Ovary (tissue), 9 donors: ENCODE results near the gene MKLN1. TPM values are rescaled to one million over a fixed set of nuclear protein-coding genes. Genes with fewer than 3 reads are reported as not detected.

Experiments used
- DNase-seq, 5 donors: peaks; one replicate each; pipeline ENCODE4 v3.0.0-alpha.2; 2019 to 2020
- H3K27ac ChIP-seq, 2 donors: fragments of 200-600 bp; one replicate each; pipeline versions ENCODE4 v1.5.1 to v1.8.0; 2019 to 2022
- H3K27me3 ChIP-seq: fragments of 200-600 bp; one replicate; pipeline ENCODE4 v1.8.0; 2022
- H3K36me3 ChIP-seq: fragments of 200-600 bp; sonication (generic); one replicate; pipeline ENCODE4 v1.5.1; 2019
- H3K4me1 ChIP-seq: one replicate; pipeline ENCODE4 v1.8.1; 2013; ENCODE audit warnings: mild to moderate bottlenecking, moderate library complexity; ENCODE audit not compliant: insufficient read depth
- H3K4me3 ChIP-seq: fragments of 200-600 bp; sonication (generic); one replicate; pipeline ENCODE4 v1.5.1; 2017
- H3K9me3 ChIP-seq, 2 donors: fragments of 200-600 bp in 1 of 2; sonication (generic) in 1 of 2; one replicate each; pipeline versions ENCODE4 v1.5.1 to v1.8.1; 2013 to 2019; ENCODE audit warnings: mild to moderate bottlenecking in 1 of 2, moderate library complexity in 1 of 2
- EP300 ChIP-seq: sonication (generic); formaldehyde crosslinking; IDR thresholded peaks from one replicate; pipeline ENCODE4 v1.6.1; 2017; ENCODE audit warnings: antibody characterized with exemption
- POLR2A ChIP-seq: fragments of 450-650 bp; IDR thresholded peaks from one replicate; pipeline ENCODE4 v1.6.1; 2017; ENCODE audit warnings: antibody characterized with exemption, mild to moderate bottlenecking, moderate library complexity
- WGBS, 3 donors: extraction: QIAGEN DNeasy Blood & Tissue Kit in 1 of 3; methylation state at CpG; one replicate each; pipeline versions ENCODE4 v1.1.5 to v1.1.7; 2013 to 2017; 5-methylcytosine and 5-hydroxymethylcytosine counted together
- intact Hi-C, 4 donors: fragments of 100-400 bp; cut with DNase I; formaldehyde crosslinking; loops; one replicate each; pipeline versions ENCODE4 v1.11.0 to v1.15.1; 2022 to 2023
- polyA plus RNA-seq, 2 donors: library from polyadenylated mRNA; stranded (reverse); fragments of 200-250 nt in 1 of 2; fragments of 350-450 nt in 1 of 2; fragmentation: Illumina TruSeq in 1 of 2; extraction: RNeasy Lipid Tissue Mini Kit (QIAGEN cat#74804) in 1 of 2; gene quantifications; one replicate each; pipeline ENCODE4 v1.2.3, GENCODE V29; 2013 to 2014
- total RNA-seq, 7 donors: library from RNA; depleted of rRNA in 2 of 7; stranded (reverse); fragments of >200 nt in 2 of 7; fragmentation: NEBNext Ultra II Directional in 3 of 7; extraction: Animal tissue kit (Norgen Biotek cat#: 25700) in 3 of 7; gene quantifications; one replicate each; pipeline versions ENCODE4 v1.1.0 to v1.2.4, GENCODE V29; 2016 to 2023
- TF ChIP-seq, protein P1 (sequence below), 3 donors: fragments of 450-650 bp in 2 of 3; fragments of 200-600 bp in 1 of 3; IDR thresholded peaks; one replicate each; pipeline versions ENCODE4 v1.5.1 to v1.8.0; 2016 to 2022; ENCODE audit warnings: antibody characterized with exemption in 3 of 3, mild to moderate bottlenecking in 1 of 3
- donor health status: DM: no; HTN: no; CAD: no; lungs with moderate emphysema.
- donor health status: DM: no; HTN: no; CAD: no.
- donor health status: Bipolar disorder and iron deficiency.
- donor health status: DM: yes; HTN: yes; CAD: no.
- donor health status: DM: no; HTN: no; CAD: no.
- donor health status: DM: yes; HTN: yes; CAD: no.

MKLN1 gene
- total and polyA plus RNA-seq, 9 donors: 12.7 to 87.1 (median 53.8) TPM

DNA sequence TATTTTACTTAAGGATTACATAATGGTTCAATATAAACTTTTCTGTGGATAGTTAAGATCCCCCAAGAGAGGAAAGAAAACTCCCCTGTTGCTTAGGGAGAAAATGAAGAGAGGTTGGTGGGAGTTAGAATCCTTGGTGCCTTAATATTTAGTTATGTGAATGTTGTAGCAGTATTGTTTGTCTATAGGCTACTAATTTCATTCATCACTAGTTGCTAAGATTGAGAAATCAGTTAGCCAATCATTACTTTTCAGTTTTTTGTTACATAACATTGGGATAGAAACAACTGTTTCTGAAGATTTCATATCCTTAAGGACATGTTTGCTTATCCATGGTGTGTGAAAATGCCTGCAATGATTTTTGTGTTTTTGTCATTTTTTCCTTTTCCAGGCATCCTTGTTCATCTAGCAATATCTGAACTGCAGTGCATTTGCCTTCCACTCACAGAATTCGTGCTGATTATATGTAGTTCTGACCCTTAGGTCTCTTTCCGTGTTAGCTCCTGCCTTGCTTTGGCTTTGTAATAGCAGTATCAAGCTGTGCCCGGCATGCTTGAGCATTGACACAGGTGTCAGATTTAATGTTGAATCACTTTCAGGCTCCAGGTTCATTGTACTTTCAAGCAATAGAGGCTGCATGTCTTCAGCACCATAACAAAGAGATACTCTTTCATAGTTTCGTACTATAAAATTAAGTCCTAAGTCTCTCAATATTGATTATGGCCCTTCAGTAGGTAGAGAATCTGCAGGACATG lies 143.8 kb downstream of the MKLN1 start:
- intact Hi-C loops: no loop called here
- TF ChIP-seq, protein P1, sequence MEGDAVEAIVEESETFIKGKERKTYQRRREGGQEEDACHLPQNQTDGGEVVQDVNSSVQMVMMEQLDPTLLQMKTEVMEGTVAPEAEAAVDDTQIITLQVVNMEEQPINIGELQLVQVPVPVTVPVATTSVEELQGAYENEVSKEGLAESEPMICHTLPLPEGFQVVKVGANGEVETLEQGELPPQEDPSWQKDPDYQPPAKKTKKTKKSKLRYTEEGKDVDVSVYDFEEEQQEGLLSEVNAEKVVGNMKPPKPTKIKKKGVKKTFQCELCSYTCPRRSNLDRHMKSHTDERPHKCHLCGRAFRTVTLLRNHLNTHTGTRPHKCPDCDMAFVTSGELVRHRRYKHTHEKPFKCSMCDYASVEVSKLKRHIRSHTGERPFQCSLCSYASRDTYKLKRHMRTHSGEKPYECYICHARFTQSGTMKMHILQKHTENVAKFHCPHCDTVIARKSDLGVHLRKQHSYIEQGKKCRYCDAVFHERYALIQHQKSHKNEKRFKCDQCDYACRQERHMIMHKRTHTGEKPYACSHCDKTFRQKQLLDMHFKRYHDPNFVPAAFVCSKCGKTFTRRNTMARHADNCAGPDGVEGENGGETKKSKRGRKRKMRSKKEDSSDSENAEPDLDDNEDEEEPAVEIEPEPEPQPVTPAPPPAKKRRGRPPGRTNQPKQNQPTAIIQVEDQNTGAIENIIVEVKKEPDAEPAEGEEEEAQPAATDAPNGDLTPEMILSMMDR (IDR thresholded peaks at IDR 0.05): no peak
- TF ChIP-seq EP300 (no peak), POLR2A (no peak)
- Histone ChIP-seq H3K4me3 (no peak overlapping the region), H3K27me3 (no peaks in the 10 kb centered on the region), H3K4me1 (peaks cover 3% of the 10 kb centered on the region), H3K9me3 (no peaks in the 10 kb centered on the region), H3K27ac (peak overlapping the region in 1 of 2 donors; percentile 21), H3K36me3 (no peaks in the 10 kb centered on the region)
- no peak for DNase-seq
- WGBS, 3 donors: 37 to 40% (median 38%) methylated on average over 4 of the region's 4 CpGs

DNA sequence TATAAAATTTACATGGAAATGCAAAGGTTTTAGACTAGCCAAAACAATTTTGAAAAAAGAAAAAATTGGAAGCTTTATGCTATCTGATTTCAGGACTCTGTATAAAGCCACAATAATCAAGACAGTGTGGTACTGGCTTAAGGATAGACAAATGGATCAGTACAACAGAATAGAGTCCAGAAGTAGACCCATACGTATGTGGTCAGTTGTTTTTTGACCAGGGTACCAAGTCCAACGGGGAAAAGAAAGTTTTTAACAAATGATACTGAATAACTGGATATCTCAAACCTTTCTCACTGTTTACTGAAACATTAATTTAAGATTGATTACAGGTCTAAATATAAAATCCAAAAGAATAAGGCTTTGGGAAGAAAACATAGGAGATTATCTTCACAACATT lies 149.1 kb downstream of the MKLN1 start:
- DNase-seq: no peak
- Histone ChIP-seq H3K27ac (no peak overlapping the region), H3K36me3 (no peaks in the 10 kb centered on the region), H3K4me3 (no peak overlapping the region), H3K9me3 (no peaks in the 10 kb centered on the region), H3K27me3 (no peaks in the 10 kb centered on the region), H3K4me1 (peaks cover 3% of the 10 kb centered on the region)
- TF ChIP-seq EP300: no peak
- TF ChIP-seq, protein P1 (IDR thresholded peaks at IDR 0.05): no peak
- TF ChIP-seq POLR2A: no peak
- 83 to 89% (median 89%) methylated on average over 2 of the region's 2 CpGs for WGBS, 3 donors
- intact Hi-C loops: no loop called here

DNA sequence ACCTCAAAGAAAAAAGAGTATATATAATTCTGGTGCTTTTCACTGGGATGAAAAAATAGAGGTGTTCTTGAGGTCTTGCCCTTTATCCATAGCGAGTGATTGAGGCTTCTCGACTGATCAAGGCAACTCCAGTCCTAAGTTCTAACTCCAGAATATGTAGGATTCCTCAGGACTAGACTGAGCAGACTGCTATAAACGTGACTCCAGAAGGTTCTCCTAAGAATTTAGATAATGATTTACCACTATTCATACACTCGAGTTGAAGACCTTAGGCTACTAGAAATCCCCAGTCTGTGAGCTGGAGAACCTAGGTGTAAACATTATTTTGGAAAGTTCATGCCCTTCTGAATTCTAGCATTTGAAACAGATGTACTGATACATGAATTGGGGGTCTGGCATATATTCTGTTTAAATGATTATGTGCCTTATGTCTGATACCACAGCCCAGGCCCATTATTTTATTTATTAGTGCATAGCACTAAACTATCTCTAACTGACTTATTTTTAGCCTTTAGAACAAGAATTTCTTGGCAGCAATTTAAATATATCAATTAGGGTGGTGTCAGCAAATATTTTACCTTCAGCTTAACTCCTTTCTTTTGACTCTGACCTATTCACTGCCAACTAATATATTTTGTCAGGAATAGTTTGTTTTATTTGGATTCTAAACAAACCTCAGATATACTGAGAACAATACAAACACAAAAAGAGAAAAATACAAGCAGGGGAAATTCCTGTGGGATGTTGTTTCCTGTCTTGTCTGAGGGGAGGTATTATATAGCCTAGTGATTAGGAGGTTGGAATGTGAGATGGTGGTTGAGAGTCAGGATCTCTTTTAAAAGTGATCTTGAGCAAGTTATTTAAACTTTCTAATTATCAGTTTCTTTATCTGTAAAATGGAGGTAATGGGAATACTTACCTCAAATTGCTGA lies 153.0 kb downstream of the MKLN1 start:
- TF ChIP-seq POLR2A (no peak), EP300 (no peak)
- TF ChIP-seq, protein P1 (IDR thresholded peaks at IDR 0.05): no peak
- no peaks in the 10 kb centered on the region for H3K27me3 ChIP-seq
- no peaks in the 10 kb centered on the region for H3K36me3 ChIP-seq
- no peaks in the 10 kb centered on the region for H3K9me3 ChIP-seq
- 54 to 63% (median 55%) methylated on average over 4 of the region's 4 CpGs for WGBS, 3 donors
- no peak overlapping the region for H3K27ac ChIP-seq
- no peak for DNase-seq
- no peaks in the 10 kb centered on the region for H3K4me1 ChIP-seq
- H3K4me3 ChIP-seq: no peak overlapping the region
- intact Hi-C loops: no loop called here

DNA sequence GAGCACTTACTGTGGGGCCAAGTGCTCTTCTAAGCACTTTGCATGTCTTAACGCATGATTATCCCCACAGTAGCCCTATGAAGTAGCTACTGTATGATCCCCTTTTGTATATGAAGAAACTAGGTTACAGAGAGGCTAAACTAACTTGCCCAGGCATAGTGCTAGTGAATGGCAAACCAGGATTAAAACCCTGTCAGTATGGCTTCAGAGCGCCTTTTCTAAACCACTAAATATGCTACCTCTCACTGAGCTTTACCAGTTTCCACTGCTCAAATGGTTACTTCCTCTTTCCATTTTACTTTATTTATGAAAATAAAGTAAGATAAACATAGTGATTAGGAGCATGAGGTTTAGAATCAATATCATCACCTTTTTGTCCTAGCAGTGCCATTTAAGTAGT lies 155.1 kb downstream of the MKLN1 start:
- no peak overlapping the region for H3K4me3 ChIP-seq
- H3K36me3 ChIP-seq: no peaks in the 10 kb centered on the region
- no peak for TF ChIP-seq POLR2A
- TF ChIP-seq, protein P1 (IDR thresholded peaks at IDR 0.05): no peak
- no peak for TF ChIP-seq EP300
- no peaks in the 10 kb centered on the region for H3K9me3 ChIP-seq
- no peaks in the 10 kb centered on the region for H3K4me1 ChIP-seq
- intact Hi-C loops: no loop called here
- DNase-seq: no peak
- H3K27ac ChIP-seq: no peak overlapping the region
- 97 to 100% (median 99%) methylated on average over 2 of the region's 2 CpGs for WGBS, 3 donors
- H3K27me3 ChIP-seq: no peaks in the 10 kb centered on the region
